OCI-M1 (cell line): ENCODE measurements around the gene KRTAP4-3.
"Not testable (repeated sequence)": the region's sequence is repeated elsewhere in the genome, so short reads cannot be mapped to it uniquely, and the experiment has no call there.

Experiments used
- DNase-seq: peaks from one replicate; lab custom pipeline; 2025; lab: John Stamatoyannopoulos, UW

KRTAP4-3 gene

GRCh38 chr17:41117846-41118386, 50.1 kb downstream of the KRTAP4-3 start, which contains the start of gene KRTAP4-11:
KRTAP4-11 (minus strand) TSS chr17:41118373; CDS start chr17:41118315, 58 bp downstream.
- not testable (repeated sequence) for DNase-seq
